K562 (cell line): ENCODE measurements around the gene GPR107. TPM values are rescaled to one million over a fixed set of nuclear protein-coding genes. Genes with fewer than 3 reads are reported as not detected.

ENCODE experiments used
- ATAC-seq: fragments of 200-7000 bp; cut with Tn5 transposase; 3 replicates; pipeline ENCODE4 v1.9.1; 2020; ENCODE audit warnings: moderate library complexity
- BruUV-seq: library from RNA; stranded (reverse); fragments of 400-500 nt; replicated peaks from 2 replicates; lab custom pipeline; 2021; lab: Mats Ljungman, UMichigan
- CTCF ChIA-PET: fragments of 300-600 bp; formaldehyde crosslinking; extraction: SDS; loops from one replicate; lab custom pipeline; 2021; ENCODE audit warnings: low intra/inter-chr PET ratio; lab: Yijun Ruan, JAX
- POLR2A ChIA-PET: fragments of 300-600, 350-650 bp; sonication (Branson Sonifier 250); formaldehyde crosslinking; extraction: SDS; loops from one replicate; lab custom pipeline; 2021; ENCODE audit warnings: antibody characterized with exemption, inconsistent platforms; lab: Yijun Ruan, JAX
- DNase-seq, 4 experiments: peaks; one replicate each; pipeline versions ENCODE4 v3.0.0 to v3.0.0-alpha.2; 2011 to 2018; ENCODE audit warnings: low spot score in 3 of 4, mixed read lengths in 3 of 4; ENCODE audit errors: extremely low read depth in 1 of 4
- FAIRE-seq: peaks from 2 replicates; lab custom pipeline; 2011; peaks lifted over from hg19 to GRCh38; lab: Jason Lieb, UNC
- H2AFZ ChIP-seq: 2 replicates; pipeline ENCODE4 v1.6.0; 2011; ENCODE audit warnings: low read depth, low read length, control low read depth, inconsistent platforms
- H3K27ac ChIP-seq: fragments of 200-600 bp; 3 replicates; pipeline ENCODE4 v1.8.0; 2011; ENCODE audit warnings: low read depth, mild to moderate bottlenecking, control low read depth, inconsistent platforms, low read length, moderate library complexity, mixed read lengths; ENCODE audit errors: extremely low read depth
- H3K27me3 ChIP-seq, 2 experiments: fragments of 300-600 bp in 1 of 2; 2 replicates in 1 of 2; 3 replicates in 1 of 2; pipeline versions ENCODE4 v1.6.0 to v1.8.0; 2011; ENCODE audit warnings: inconsistent platforms in 2 of 2, low read length in 2 of 2, mild to moderate bottlenecking in 1 of 2, mixed read lengths in 1 of 2, moderate library complexity in 1 of 2; ENCODE audit not compliant: control insufficient read depth in 2 of 2, insufficient read depth in 2 of 2
- H3K36me3 ChIP-seq: fragments of 300-600 bp; 3 replicates; pipeline ENCODE4 v1.8.0; 2011; ENCODE audit warnings: mild to moderate bottlenecking, low read length, inconsistent platforms; ENCODE audit not compliant: control insufficient read depth, insufficient read depth
- H3K4me1 ChIP-seq, 2 experiments: fragments of 200-600 bp in 1 of 2; replicated peaks in 1 of 2; 2 replicates in 1 of 2; 3 replicates in 1 of 2; pipeline versions ENCODE4 v1.5.1 to v1.8.0; 2011; ENCODE audit warnings: inconsistent platforms in 2 of 2, low read length in 2 of 2, mild to moderate bottlenecking in 1 of 2, mixed read lengths in 1 of 2, moderate library complexity in 1 of 2; ENCODE audit not compliant: control insufficient read depth in 2 of 2, insufficient read depth in 2 of 2
- H3K4me2 ChIP-seq: 2 replicates; pipeline ENCODE4 v1.6.1; 2011; ENCODE audit warnings: low read length, control low read depth, inconsistent platforms, mixed read lengths; ENCODE audit not compliant: insufficient read depth
- H3K4me3 ChIP-seq: fragments of 200-600 bp; sonication (generic), shearing (Covaris generic); 2 replicates; pipeline ENCODE4 v1.5.1; 2016; ENCODE audit warnings: control low read depth, inconsistent platforms
- H3K79me2 ChIP-seq: fragments of 200-600 bp; 3 replicates; pipeline ENCODE4 v1.8.0; 2011; ENCODE audit warnings: low read length, inconsistent platforms; ENCODE audit not compliant: control insufficient read depth, insufficient read depth
- H3K9ac ChIP-seq, 2 experiments: 2 replicates each; pipeline versions ENCODE4 v1.6.0 to v1.6.1; 2011; ENCODE audit warnings: low read depth in 2 of 2, low read length in 2 of 2, control low read depth in 1 of 2, inconsistent platforms in 1 of 2, mild to moderate bottlenecking in 1 of 2, mixed read lengths in 1 of 2; ENCODE audit not compliant: insufficient read depth in 1 of 2
- H3K9me1 ChIP-seq: one replicate; pipeline ENCODE4 v1.6.0; 2011; ENCODE audit warnings: inconsistent platforms, mild to moderate bottlenecking, low read length, moderate library complexity; ENCODE audit not compliant: control insufficient read depth, insufficient read depth
- H3K9me3 ChIP-seq: replicated peaks from 2 replicates; pipeline ENCODE4 v1.5.1; 2011; ENCODE audit warnings: low read depth, low read length, inconsistent platforms; ENCODE audit not compliant: control insufficient read depth, insufficient read depth
- H4K20me1 ChIP-seq: replicated peaks from 2 replicates; pipeline ENCODE4 v1.6.1; 2011; ENCODE audit warnings: low read length, inconsistent platforms, mixed read lengths; ENCODE audit not compliant: control insufficient read depth, insufficient read depth
- ATF4 ChIP-seq: fragments of 450-650 bp; formaldehyde crosslinking; IDR thresholded peaks from 2 replicates; pipeline ENCODE4 v1.4.0; 2022; ENCODE audit warnings: mild to moderate bottlenecking, moderate library complexity
- CREM ChIP-seq: IDR thresholded peaks from 2 replicates; pipeline ENCODE4 v1.6.1; 2014; ENCODE audit warnings: antibody characterized with exemption, low read depth
- ELK1 ChIP-seq: sonication (generic); formaldehyde crosslinking; IDR thresholded peaks from 2 replicates; pipeline ENCODE4 v1.8.1; 2022; ENCODE audit warnings: missing genetic modification reagents
- LEF1 ChIP-seq: fragments of 450-650 bp; IDR thresholded peaks from 2 replicates; pipeline ENCODE4 v1.6.1; 2016; ENCODE audit warnings: mild to moderate bottlenecking
- RBM39 ChIP-seq: fragments of 200-400 bp; formaldehyde crosslinking; optimal IDR thresholded peaks from 2 replicates; pipeline ENCODE3; 2018; ENCODE audit warnings: low read depth, low read length
- RNF219 ChIP-seq: fragments of 250-450 bp; sonication (Bioruptor Pico); IDR thresholded peaks from 2 replicates; pipeline ENCODE4 v1.5.0; 2022; ENCODE audit warnings: mild to moderate bottlenecking
- SLC30A9 ChIP-seq: fragments of 250-450 bp; sonication (Bioruptor Pico); IDR thresholded peaks from 2 replicates; pipeline ENCODE4 v1.8.0; 2022; ENCODE audit warnings: mild to moderate bottlenecking, moderate library complexity
- SMARCB1 ChIP-seq: IDR thresholded peaks from 2 replicates; pipeline ENCODE4 v1.6.1; 2011; ENCODE audit warnings: improper control_type of control experiment, low read depth; ENCODE audit not compliant: insufficient read length
- SMARCE1 ChIP-seq: fragments of 450-650 bp; IDR thresholded peaks from 2 replicates; pipeline ENCODE4 v1.7.1; 2016; ENCODE audit warnings: mild to moderate bottlenecking
- ZNF12 ChIP-seq: sonication (generic); formaldehyde crosslinking; IDR thresholded peaks from 2 replicates; pipeline ENCODE4 v1.4.0; 2020; ENCODE audit warnings: mild to moderate bottlenecking, missing genetic modification reagents
- ZNF280A ChIP-seq: fragments of 450-650 bp; IDR thresholded peaks from 2 replicates; pipeline ENCODE4 v1.6.1; 2018; ENCODE audit warnings: mild to moderate bottlenecking, low read depth; ENCODE audit not compliant: partially characterized antibody
- ZNF436 ChIP-seq: fragments of 250-450, 450-650 bp; sonication (Bioruptor Pico); formaldehyde crosslinking; IDR thresholded peaks from 2 replicates; pipeline ENCODE4 v1.7.0; 2020; ENCODE audit warnings: mild to moderate bottlenecking
- ZNF668 ChIP-seq: fragments of 250-450 bp; sonication (Bioruptor Pico); IDR thresholded peaks from 2 replicates; pipeline ENCODE4 v1.8.0; 2022; ENCODE audit warnings: mild to moderate bottlenecking, inconsistent platforms
- WGBS: fragments of 100-300 bp; shearing (Covaris generic); methylation state at CpG from one replicate; pipeline ENCODE4 v1.1.6; 2016; ENCODE audit warnings: low coverage, mixed read lengths; ENCODE audit not compliant: insufficient coverage; ENCODE audit errors: missing lambda C conversion rate; 5-methylcytosine and 5-hydroxymethylcytosine counted together
- in situ Hi-C: fragments of 300-500 bp; cut with MboI; formaldehyde crosslinking; loops from 4 replicates; pipeline ENCODE4 v1.15.0; 2018; ENCODE audit warnings: inconsistent platforms, mixed read lengths
- intact Hi-C: fragments of 100-400 bp; cut with micrococcal nuclease; formaldehyde crosslinking; loops from 2 replicates; pipeline ENCODE4 v1.14.2; 2022
- polyA plus RNA-seq, 8 experiments: library from polyadenylated mRNA; depleted of rRNA in 4 of 8; stranded (reverse) in 5 of 8; unstranded in 3 of 8; fragments of >200 nt; fragmentation: Nextera tagmentation in 2 of 8; fragmentation: Illumina TruSeq in 1 of 8; extraction: Ambion mirVana in 2 of 8; extraction: Trizol in 1 of 8; gene quantifications; 2 replicates each; pipeline versions ENCODE4 v1.2.1 to v1.2.3, GENCODE V29; 2011 to 2014; ENCODE audit warnings: inconsistent platforms in 1 of 8, missing spikeins in 1 of 8
- total RNA-seq, 7 experiments: library from RNA; depleted of rRNA in 6 of 7; stranded (reverse); fragments of >200 nt in 6 of 7; fragmentation: Illumina TruSeq in 2 of 7; extraction: Trizol in 2 of 7; gene quantifications; 2 replicates each; pipeline versions ENCODE4 v1.2.1 to v1.2.3, GENCODE V29; 2011 to 2021; ENCODE audit warnings: low replicate concordance in 1 of 7

GPR107 gene
- total and polyA plus RNA-seq, 9 of the 15 experiments (the other 6 are each of a cell fraction or from before 2014, with no cell fraction given) = 3.2 to 34.6 (median 14.4) TPM

GRCh38 chr9:130043654-130044623 lies 9.8 kb upstream of the GPR107 start:
- Histone ChIP-seq H3K4me3 (peak overlapping the region; percentile 50), H3K27ac (peak overlapping the region; percentile 31; the same call in 1 of the 3 replicates), H2AFZ (peak overlapping the region; percentile 72), H3K4me2 (peak overlapping the region; percentile 72), H3K9me1 (no peaks in the 10 kb centered on the region), H4K20me1 (no peaks in the 10 kb centered on the region; the same call in 1 of the 2 replicates), H3K36me3 (no peaks in the 10 kb centered on the region), H3K27me3 (peaks cover 5 to 12% of the 10 kb centered on the region in 2 experiments; a peak in 3 of 5 replicates), H3K9ac (peak overlapping the region in 1 of 2 experiments; percentile 89; a peak in 2 of 4 replicates), H3K4me1 (peaks cover 27 to 30% of the 10 kb centered on the region in 2 experiments), H3K9me3 (no peaks in the 10 kb centered on the region), H3K79me2 (no peaks in the 10 kb centered on the region; the same call in 2 of the 3 replicates)
- DNase-seq = peak; percentile 54 to 77 (median 62)
- peak; percentile 73 for ATAC-seq
- intact Hi-C loops (loop anchor here (2.0 kb wide), 1 partner anchor 133 kb away; no protein-coding TSS in a partner anchor), in situ Hi-C loops (no loop called here)
- 6% methylated on average over 37 of the region's 37 CpGs for WGBS
- POLR2A ChIA-PET = interaction anchor here (1.7 kb wide), 1 partner anchor 9 kb away, joined by 7 read pairs; the partner anchor contains the start of gene GPR107
- FAIRE-seq = peak; percentile 88
- BruUV-seq = no TSS peak
- CTCF ChIA-PET = no interaction called here
- 0 out of 2 replicates have a peak, but pooled peaks have one; percentile 14 for TF ChIP-seq ZNF12 (CRISPR knock-in tag)
- TF ChIP-seq RBM39 = no peak
- no peak for TF ChIP-seq ZNF668
- TF ChIP-seq SMARCE1 = peak; percentile 33; the same call in 1 of the 2 replicates
- TF ChIP-seq CREM = peak; percentile 17
- TF ChIP-seq SMARCB1 = no peak
- no peak for TF ChIP-seq ZNF436 (CRISPR knock-in tag)
- TF ChIP-seq LEF1 = 0 out of 2 replicates have a peak, but pooled peaks have one; percentile 49
- no peak for TF ChIP-seq ELK1 (CRISPR knock-in tag)
- no peak for TF ChIP-seq RNF219 (CRISPR knock-in tag)
- no peak for TF ChIP-seq ATF4 (CRISPR knock-in tag)
- no peak for TF ChIP-seq ZNF280A
- no peak for TF ChIP-seq SLC30A9 (CRISPR knock-in tag)
